T-helper 2 cell treated with Interferon-gamma antibody and Interleukin-4, amounts not matched to agents 100 ng/mL and 5 ng/mL, for 36 hours (primary cell): ENCODE results near the gene TMEM145. TPM values are rescaled to one million over a fixed set of nuclear protein-coding genes. Genes with fewer than 3 reads are reported as not detected.
"Not testable (repeated sequence)": the region's sequence is repeated elsewhere in the genome, so short reads cannot be mapped to it uniquely, and the experiment has no call there.

ENCODE experiments used
- intact Hi-C: fragments of 100-400 bp; cut with micrococcal nuclease; formaldehyde crosslinking; loops from one replicate; pipeline ENCODE4 v1.15.1; 2023
- total RNA-seq: library from RNA; stranded (reverse); gene quantifications from 2 replicates; pipeline ENCODE4 v1.2.3, GENCODE V29; 2022

The TMEM145 gene
- total RNA-seq, 1 donor from 2014 or later = 0.77 TPM

GRCh38 chr19:42333018-42333417, 19.9 kb downstream of the TMEM145 start:
- intact Hi-C loops = no loop called here

GRCh38 chr19:42333975-42334696, 21.0 kb downstream of the TMEM145 start:
- intact Hi-C loops = no loop called here

- intact Hi-C loops = no loop called here
Observed at GRCh38 chr19:42334697-42335373, 21.7 kb downstream of the TMEM145 start.

- intact Hi-C loops = no loop called here
Observed at GRCh38 chr19:42335374-42335936, 22.3 kb downstream of the TMEM145 start.

- intact Hi-C loops = no loop called here
Observed at GRCh38 chr19:42335971-42336370, 22.9 kb downstream of the TMEM145 start.

- intact Hi-C loops = not testable (repeated sequence)
Observed at GRCh38 chr19:42339126-42339860, 26.2 kb downstream of the TMEM145 start.

GRCh38 chr19:42339922-42340321, 26.8 kb downstream of the TMEM145 start:
- intact Hi-C loops = not testable (repeated sequence)

- intact Hi-C loops = no loop called here
Observed at GRCh38 chr19:42343344-42344110, 30.4 kb downstream of the TMEM145 start.

GRCh38 chr19:42344336-42344893, 31.3 kb downstream of the TMEM145 start:
- intact Hi-C loops = no loop called here

- intact Hi-C loops = no loop called here
Observed at GRCh38 chr19:42345191-42345812, 32.2 kb downstream of the TMEM145 start.

- intact Hi-C loops = no loop called here
Observed at GRCh38 chr19:42348211-42348610, 35.1 kb downstream of the TMEM145 start.

- intact Hi-C loops = no loop called here
Observed at GRCh38 chr19:42349378-42350107, 36.4 kb downstream of the TMEM145 start.

GRCh38 chr19:42350417-42350816, 37.3 kb downstream of the TMEM145 start:
- intact Hi-C loops = no loop called here

GRCh38 chr19:42351079-42351735, 38.1 kb downstream of the TMEM145 start:
- intact Hi-C loops = no loop called here

GRCh38 chr19:42352301-42353259, 39.5 kb downstream of the TMEM145 start:
- intact Hi-C loops = no loop called here

- intact Hi-C loops = no loop called here
Observed at GRCh38 chr19:42353341-42354015, 40.4 kb downstream of the TMEM145 start.

- intact Hi-C loops = no loop called here
Observed at GRCh38 chr19:42355896-42356295, 42.8 kb downstream of the TMEM145 start.
